Coronary artery (tissue), 2 donors: ENCODE measurements around the gene CDT1.

Experiments
- DNase-seq: peaks from one replicate; pipeline ENCODE4 v3.0.0-alpha.2; 2017; ENCODE audit warnings: low spot score
- H3K27ac ChIP-seq, 2 donors: fragments of 200-600 bp; sonication (generic); one replicate each; pipeline ENCODE4 v1.5.1; 2016 to 2019
- H3K4me3 ChIP-seq: fragments of 200-600 bp; sonication (generic); 2 replicates; pipeline ENCODE4 v1.5.1; 2016; ENCODE audit warnings: mild to moderate bottlenecking, moderate library complexity
- TF ChIP-seq, protein P1 (sequence below): fragments of 200-600 bp; sonication (generic); IDR thresholded peaks from one replicate; pipeline ENCODE4 v1.5.1; 2019; ENCODE audit warnings: antibody characterized with exemption

The CDT1 gene

DNA sequence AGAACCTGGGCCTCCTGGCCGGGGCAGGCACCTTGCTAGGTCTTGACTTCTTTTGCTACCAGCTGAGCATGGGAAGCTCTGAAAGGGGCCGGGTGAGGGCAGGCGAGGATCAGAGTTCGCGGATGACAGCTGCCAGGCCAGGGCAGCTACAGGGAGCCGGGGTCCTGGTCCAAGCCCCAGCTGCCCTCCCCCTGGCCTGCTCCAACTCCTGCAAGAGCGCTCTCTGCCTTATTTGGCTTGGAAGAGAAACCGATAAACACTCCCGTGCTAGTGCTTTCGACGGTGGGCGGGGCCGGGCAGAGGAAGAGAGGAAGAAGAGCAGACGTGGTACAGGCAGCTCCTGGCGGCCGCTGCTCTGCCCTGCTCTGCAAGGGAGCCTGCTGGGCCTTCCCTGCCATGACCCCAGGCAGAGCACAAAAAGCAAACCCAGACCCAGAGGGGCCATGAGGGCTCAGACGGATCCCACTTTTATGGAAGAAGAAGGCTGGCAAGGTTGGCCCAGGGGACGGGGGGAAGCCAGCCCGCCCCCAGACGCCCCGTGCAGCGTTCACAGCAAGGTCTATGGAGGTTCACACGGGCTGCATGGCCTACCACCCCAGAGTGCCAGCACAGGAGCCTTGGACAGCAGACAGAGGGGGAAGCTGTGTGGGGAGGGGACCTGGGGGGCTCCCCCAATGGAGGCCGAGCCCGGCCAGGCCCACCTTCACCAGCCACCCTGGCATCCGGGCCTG is 44.2 kb upstream of the CDT1 start:
- Histone ChIP-seq H3K27ac (no peak overlapping the region), H3K4me3 (no peak overlapping the region)
- TF ChIP-seq, protein P1, sequence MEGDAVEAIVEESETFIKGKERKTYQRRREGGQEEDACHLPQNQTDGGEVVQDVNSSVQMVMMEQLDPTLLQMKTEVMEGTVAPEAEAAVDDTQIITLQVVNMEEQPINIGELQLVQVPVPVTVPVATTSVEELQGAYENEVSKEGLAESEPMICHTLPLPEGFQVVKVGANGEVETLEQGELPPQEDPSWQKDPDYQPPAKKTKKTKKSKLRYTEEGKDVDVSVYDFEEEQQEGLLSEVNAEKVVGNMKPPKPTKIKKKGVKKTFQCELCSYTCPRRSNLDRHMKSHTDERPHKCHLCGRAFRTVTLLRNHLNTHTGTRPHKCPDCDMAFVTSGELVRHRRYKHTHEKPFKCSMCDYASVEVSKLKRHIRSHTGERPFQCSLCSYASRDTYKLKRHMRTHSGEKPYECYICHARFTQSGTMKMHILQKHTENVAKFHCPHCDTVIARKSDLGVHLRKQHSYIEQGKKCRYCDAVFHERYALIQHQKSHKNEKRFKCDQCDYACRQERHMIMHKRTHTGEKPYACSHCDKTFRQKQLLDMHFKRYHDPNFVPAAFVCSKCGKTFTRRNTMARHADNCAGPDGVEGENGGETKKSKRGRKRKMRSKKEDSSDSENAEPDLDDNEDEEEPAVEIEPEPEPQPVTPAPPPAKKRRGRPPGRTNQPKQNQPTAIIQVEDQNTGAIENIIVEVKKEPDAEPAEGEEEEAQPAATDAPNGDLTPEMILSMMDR: no peak
- no peak for DNase-seq

DNA sequence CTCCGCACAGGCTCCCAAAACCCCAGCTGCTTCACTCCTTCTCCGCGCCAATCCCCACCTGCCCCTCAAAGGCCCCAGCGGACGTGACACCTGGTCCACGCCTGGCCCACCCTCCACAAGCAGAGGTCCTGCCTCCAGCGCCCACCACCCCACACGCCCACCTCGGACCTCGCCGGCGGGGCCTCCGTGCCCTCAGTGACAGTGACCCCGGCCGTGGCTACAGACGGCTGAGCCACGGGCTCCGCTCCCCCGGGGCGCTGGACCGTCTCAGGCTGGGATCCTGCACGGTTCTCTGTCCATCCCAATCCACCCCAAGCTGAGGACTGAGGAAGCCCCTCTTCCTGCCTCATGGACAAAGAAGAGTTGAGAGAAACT is 43.6 kb upstream of the CDT1 start:
- H3K27ac ChIP-seq: no peak overlapping the region
- no peak overlapping the region for H3K4me3 ChIP-seq
- TF ChIP-seq, protein P1: no peak
- no peak for DNase-seq

DNA sequence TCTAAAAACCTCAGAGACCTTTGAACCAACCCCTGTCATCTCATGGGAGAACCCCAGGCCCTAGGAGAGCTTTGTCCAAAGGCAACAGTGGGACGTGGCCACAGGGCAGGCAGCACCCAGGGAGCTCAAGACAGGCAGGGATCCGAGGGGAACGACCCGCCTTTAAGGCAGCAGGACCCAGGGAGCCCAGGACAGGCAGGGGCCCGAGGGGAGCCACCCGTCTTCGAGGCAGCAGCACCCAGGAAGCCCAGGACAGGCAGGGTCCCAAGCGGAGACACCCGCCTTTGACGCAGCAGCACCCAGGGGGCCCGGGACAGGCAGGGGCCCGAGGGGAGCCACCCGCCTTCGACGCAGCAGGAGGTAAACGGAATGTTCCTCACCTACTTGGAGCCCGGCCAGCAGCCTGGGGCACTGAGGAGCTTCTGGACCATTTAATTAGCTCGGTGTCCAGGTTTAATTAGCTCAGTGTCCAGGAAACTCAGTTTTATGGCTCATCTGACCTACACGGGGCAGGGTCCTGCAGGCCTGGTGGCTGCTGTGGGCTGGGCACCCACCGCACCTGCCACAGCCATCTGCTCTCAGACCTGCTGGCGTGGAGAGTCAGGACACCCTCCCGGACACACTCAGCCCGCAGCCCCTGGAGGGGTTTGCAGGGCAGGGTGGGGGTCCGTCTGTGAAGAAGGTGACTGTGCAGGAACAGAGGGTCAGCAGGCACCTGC is 43.0 kb upstream of the CDT1 start:
- TF ChIP-seq, protein P1: no peak
- no peak overlapping the region for H3K27ac ChIP-seq
- H3K4me3 ChIP-seq: no peak overlapping the region
- no peak for DNase-seq

DNA sequence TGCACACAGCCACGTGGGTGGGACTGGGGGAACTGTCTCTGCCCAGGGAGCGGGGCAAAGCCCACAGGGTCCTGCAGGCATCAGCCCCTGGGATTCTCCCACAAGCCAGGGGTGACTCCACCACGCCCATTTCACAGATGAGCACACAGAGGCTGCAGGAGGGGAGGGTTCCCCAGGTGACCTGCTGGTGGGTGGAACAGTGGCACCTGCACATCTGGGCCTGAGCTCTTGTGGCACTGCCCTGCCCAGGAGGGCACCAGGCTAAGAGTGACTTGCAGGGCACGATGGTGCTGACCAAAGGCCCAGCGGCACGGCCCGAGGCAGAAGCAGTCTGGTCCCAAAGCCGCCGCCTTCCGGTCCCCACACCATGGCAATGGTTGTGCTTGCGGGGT is 42.5 kb upstream of the CDT1 start:
- no peak for DNase-seq
- H3K4me3 ChIP-seq: no peak overlapping the region
- TF ChIP-seq, protein P1: no peak
- no peak overlapping the region for H3K27ac ChIP-seq

DNA sequence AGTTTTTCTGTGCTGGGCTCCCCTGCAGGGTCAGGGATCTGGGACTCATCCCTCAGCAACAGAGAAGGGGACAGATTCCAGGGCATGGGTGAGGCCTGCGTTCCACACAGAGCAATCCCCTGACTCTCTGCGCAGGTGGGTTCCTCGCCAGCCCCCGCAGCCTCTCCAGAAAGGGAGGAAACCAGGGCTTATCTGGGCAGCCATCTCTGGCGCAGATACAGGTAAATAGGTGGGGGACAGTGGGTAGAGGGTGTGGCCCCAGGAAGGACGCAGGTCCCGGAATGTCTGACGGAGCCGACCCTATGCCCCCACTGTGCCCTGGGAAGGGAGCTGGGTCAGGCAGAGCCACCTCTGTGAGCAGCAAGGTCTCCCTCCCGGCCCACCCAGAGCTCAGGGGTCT is 41.8 kb upstream of the CDT1 start:
- no peak for DNase-seq
- no peak overlapping the region for H3K4me3 ChIP-seq
- H3K27ac ChIP-seq: no peak overlapping the region
- TF ChIP-seq, protein P1: no peak

DNA sequence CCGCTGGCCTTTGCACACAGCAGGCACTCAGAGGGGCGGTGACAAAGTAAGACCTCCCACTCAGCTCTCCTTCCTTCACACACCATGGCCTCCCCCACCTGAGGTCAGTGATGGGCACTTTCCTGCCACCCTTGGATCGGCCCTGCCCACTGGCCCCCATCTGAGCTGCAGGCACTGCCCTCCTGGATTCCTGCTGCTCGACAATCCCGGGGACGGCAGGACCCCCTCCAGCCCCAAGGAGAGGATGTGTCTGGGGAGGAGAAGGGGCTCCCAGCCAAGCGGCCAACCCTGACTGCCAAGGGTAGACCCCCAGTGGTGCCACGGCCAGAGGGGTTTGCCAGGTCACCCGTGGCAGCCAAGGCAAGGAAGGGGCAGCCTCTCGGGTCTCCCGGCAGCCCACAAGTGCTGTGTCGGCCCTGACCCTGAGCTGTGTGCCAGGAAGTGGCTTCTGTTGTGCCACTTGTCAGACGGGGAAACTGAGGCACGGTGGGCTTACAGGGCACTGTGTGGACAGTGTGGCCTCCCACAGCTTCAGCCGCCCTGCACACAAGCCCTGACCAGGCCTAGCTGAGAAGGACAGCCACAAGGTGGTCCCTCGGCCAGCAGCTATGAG is 41.2 kb upstream of the CDT1 start:
- Histone ChIP-seq H3K27ac (no peak overlapping the region), H3K4me3 (no peak overlapping the region)
- TF ChIP-seq, protein P1: no peak
- DNase-seq: no peak
